ENCODE results near the gene UAP1L1. TPM values are rescaled to one million over a fixed set of nuclear protein-coding genes. Genes with fewer than 3 reads are reported as not detected.

UAP1L1 gene
- polyA plus RNA-seq, 2 of the 4 experiments (the other 2 are of a cell fraction), result 1.2 to 7.8 TPM

DNA sequence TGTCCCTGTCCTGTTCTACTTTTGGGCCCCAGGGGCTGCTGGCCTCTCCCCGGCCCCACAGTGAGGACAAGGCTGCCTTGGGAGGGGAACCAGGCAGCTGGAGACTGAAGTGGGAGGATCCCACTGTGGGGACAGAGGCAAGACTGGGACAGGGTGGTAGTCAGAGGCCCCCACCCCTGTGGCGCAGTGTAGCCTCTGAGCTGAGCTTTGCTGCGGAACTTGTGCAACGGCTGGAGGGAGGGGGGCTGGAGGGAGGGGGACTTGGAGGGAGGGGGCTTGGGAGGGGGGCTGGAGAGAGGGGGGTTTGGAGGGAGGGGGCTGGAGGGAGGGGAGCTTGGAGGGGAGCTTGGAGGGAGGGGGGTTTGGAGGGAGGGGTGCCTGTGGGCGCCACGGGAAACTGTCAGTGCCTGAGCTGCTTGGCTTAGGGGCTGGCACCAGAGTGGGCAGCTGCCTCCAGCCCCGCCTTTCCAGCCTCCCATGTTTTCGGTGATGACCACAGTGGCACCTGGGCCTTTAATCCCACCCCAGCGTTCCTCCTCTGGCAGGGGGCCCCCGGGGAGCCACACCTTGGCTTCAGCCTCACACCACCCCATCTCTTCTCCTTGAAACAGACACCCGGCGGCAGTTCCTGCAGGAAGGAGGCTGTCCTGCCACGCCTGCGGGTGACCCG, 43.1 kb upstream of the UAP1L1 start:
- H3K4me1 ChIP-seq, result peaks cover 19% of the 10 kb centered on the region
- H3K27ac ChIP-seq, result peak overlapping the region; percentile 34 to 67; a peak in 4 of 6 replicates
- no peak for DNase-seq (ENCODE audit: low read depth in 1 of 2, low spot score in 1 of 2)
- peak overlapping the region; percentile 77 for H3K4me2 ChIP-seq
- peak; percentile 9 to 30; a peak in 4 of 6 replicates for ATAC-seq
- H3K4me3 ChIP-seq, result no peak overlapping the region
- H3K9me3 ChIP-seq, result no peaks in the 10 kb centered on the region
- TF ChIP-seq ESRRA (IDR thresholded peaks at IDR 0.05; ENCODE audit: borderline replicate concordance, low read length), result no peak
- WGBS (ENCODE audit: missing lambda C conversion rate), result 32% methylated on average over 9 of the region's 15 CpGs
- no peak for FAIRE-seq
- POLR2A ChIA-PET, result interaction anchor here (0.6 to 1.7 kb wide), 4 partner anchors 38 to 186 kb away, joined by 3 to 5 read pairs (median 3); partner anchors contain the start of gene CLIC3
- CTCF ChIA-PET, result interaction anchor here (0.5 to 20.4 kb wide), 47 partner anchors 10 to 320 kb away, joined by 3 to 282 read pairs (median 7); partner anchors contain the start of genes ABCA2, AJM1, C8G and CLIC3

DNA sequence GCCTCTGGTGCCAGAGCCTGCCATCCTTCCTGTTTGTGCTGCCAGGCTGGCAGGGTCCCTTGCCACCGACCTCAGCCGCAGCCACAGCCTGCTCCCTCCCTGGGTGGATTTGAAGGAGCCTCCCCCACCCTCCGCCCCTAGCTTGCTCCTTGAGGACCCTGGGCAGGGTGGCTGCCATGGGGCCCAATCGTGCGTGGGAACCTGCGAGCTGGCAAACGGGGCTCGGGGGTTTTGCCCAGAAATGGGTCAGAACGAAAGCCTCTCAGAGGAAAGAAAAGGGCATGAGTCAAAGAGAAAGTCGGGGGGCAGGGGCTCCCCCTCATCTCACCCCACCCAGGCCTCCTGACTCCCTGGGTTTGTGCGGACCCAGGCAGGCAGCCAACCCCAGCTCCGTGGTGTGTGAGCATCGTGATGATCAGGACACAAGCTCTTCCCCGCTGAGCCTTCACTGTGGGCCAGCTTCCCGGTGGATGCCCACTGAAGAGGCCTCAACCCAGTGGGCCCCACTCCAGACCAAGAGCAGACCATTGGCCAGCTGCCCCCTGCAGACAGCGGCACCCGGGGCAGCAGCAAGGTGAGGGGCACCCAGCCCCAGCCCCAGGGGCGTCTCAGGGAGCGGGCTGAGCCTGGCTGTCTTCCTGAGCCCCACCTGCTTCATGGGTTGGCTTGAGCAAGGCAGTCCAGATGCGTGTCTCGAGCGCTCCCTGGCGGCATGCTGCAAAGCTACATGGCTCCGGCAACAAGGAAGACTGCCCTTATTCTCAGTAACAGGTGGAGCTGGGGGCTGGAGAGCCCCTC, 42.4 kb upstream of the UAP1L1 start:
- no peak overlapping the region for H3K4me3 ChIP-seq
- peak overlapping the region; percentile 34 to 67; a peak in 4 of 6 replicates for H3K27ac ChIP-seq
- peaks cover 18% of the 10 kb centered on the region for H3K4me1 ChIP-seq
- H3K9me3 ChIP-seq, result no peaks in the 10 kb centered on the region
- peak overlapping the region; percentile 77 for H3K4me2 ChIP-seq
- WGBS (ENCODE audit: missing lambda C conversion rate), result 23% methylated on average over 12 of the region's 24 CpGs
- ATAC-seq (peak; percentile 76 to 94), DNase-seq (ENCODE audit: low read depth in 1 of 2, low spot score in 1 of 2) (peak; percentile 90 to 92), FAIRE-seq (peak; percentile 92)
- TF ChIP-seq TFCP2L1 (CRISPR knock-in tag; IDR thresholded peaks at IDR 0.05) (no peak), ELK1 (IDR thresholded peaks at IDR 0.05; ENCODE audit: low read depth, low read length) (no peak), POLR2AphosphoS2 (conservative IDR thresholded peaks at IDR 0.05; ENCODE audit: low read length) (no peak), CBX2 (IDR thresholded peaks at IDR 0.05; ENCODE audit: borderline replicate concordance, low read depth) (no peak), JUN (IDR thresholded peaks at IDR 0.05) (peak in 1 of 2 experiments; percentile 28; a peak in 1 of 5 replicates), EHMT2 (IDR thresholded peaks at IDR 0.05; ENCODE audit: low read depth) (no peak), RAD21 (conservative IDR thresholded peaks at IDR 0.05 in 1 of 2, IDR thresholded peaks at IDR 0.05 in 1 of 2) (peak; percentile 82 to 92), SMC3 (IDR thresholded peaks at IDR 0.05) (peak; percentile 83), MYC (IDR thresholded peaks at IDR 0.05; ENCODE audit: borderline replicate concordance, low read length) (no peak), CHD2 (IDR thresholded peaks at IDR 0.05; ENCODE audit: low read length, partially characterized antibody) (no peak), ZFP36 (IDR thresholded peaks at IDR 0.05; ENCODE audit: borderline replicate concordance, partially characterized antibody) (no peak), RNF2 (IDR thresholded peaks at IDR 0.05; ENCODE audit: borderline replicate concordance, low read depth) (no peak), PBX3 (IDR thresholded peaks at IDR 0.05) (no peak), HEYL (CRISPR knock-in tag; IDR thresholded peaks at IDR 0.05) (no peak), NFE2L2 (conservative IDR thresholded peaks at IDR 0.05; ENCODE audit: low read length) (no peak), USF2 (IDR thresholded peaks at IDR 0.05) (no peak)
- TF ChIP-seq, protein P1, sequence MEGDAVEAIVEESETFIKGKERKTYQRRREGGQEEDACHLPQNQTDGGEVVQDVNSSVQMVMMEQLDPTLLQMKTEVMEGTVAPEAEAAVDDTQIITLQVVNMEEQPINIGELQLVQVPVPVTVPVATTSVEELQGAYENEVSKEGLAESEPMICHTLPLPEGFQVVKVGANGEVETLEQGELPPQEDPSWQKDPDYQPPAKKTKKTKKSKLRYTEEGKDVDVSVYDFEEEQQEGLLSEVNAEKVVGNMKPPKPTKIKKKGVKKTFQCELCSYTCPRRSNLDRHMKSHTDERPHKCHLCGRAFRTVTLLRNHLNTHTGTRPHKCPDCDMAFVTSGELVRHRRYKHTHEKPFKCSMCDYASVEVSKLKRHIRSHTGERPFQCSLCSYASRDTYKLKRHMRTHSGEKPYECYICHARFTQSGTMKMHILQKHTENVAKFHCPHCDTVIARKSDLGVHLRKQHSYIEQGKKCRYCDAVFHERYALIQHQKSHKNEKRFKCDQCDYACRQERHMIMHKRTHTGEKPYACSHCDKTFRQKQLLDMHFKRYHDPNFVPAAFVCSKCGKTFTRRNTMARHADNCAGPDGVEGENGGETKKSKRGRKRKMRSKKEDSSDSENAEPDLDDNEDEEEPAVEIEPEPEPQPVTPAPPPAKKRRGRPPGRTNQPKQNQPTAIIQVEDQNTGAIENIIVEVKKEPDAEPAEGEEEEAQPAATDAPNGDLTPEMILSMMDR (IDR thresholded peaks at IDR 0.05), result peak; percentile 86
- TF ChIP-seq, protein P2, sequence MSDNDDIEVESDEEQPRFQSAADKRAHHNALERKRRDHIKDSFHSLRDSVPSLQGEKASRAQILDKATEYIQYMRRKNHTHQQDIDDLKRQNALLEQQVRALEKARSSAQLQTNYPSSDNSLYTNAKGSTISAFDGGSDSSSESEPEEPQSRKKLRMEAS (IDR thresholded peaks at IDR 0.05), result 0 out of 2 replicates have a peak, but pooled peaks have one; percentile 27
- ChIA-PET POLR2A (interaction anchor here (0.6 to 1.7 kb wide), 7 partner anchors 39 to 206 kb away, joined by 3 to 5 read pairs (median 3); partner anchors contain the start of gene CLIC3), CTCF (interaction anchor here (0.5 to 20.4 kb wide), 74 partner anchors 10 to 321 kb away, joined by 3 to 282 read pairs (median 5); partner anchors contain the start of genes ABCA2, AJM1, C8G and CLIC3)

All from A549 (cell line).